HEK293 (cell line): ENCODE results near the gene CLEC16A.

ENCODE experiments used
- CTCF ChIA-PET: fragments of 350-600 bp; formaldehyde crosslinking; extraction: SDS; loops from one replicate; lab custom pipeline; 2021; ENCODE audit warnings: antibody characterized with exemption; lab: Yijun Ruan, JAX
- POLR2A ChIA-PET: fragments of 300-600 bp; formaldehyde crosslinking; extraction: SDS; loops from one replicate; lab custom pipeline; 2020; ENCODE audit warnings: antibody characterized with exemption, inconsistent platforms; lab: Yijun Ruan, JAX
- H3K27ac ChIP-seq: fragments of 200-500 bp; sonication (Bioruptor generic); 2 replicates; pipeline ENCODE4 v1.5.1; 2014; ENCODE audit warnings: low read depth, low read length, control low read depth, inconsistent platforms; ENCODE audit errors: extremely low read depth
- H3K36me3 ChIP-seq, 2 experiments: fragments of 200-500 bp in 1 of 2; sonication (Bioruptor generic) in 1 of 2; 1 replicate in 1 of 2; 2 replicates in 1 of 2; pipeline ENCODE4 v1.5.1; 2014 to 2017; ENCODE audit warnings: inconsistent platforms in 2 of 2, low read length in 2 of 2; ENCODE audit not compliant: control insufficient read depth in 2 of 2, insufficient read depth in 1 of 2
- H3K4me1 ChIP-seq: fragments of 200-500 bp; sonication (Bioruptor generic); 2 replicates; pipeline ENCODE4 v1.5.1; 2014; ENCODE audit warnings: mild to moderate bottlenecking, low read length, inconsistent platforms; ENCODE audit not compliant: control insufficient read depth, insufficient read depth
- H3K4me3 ChIP-seq: 2 replicates; pipeline ENCODE4 v1.5.1; 2011; ENCODE audit warnings: low read depth, mild to moderate bottlenecking, control low read depth, low read length, moderate library complexity
- H3K9me3 ChIP-seq: fragments of 200-500 bp; sonication (Bioruptor generic); 2 replicates; pipeline ENCODE4 v1.5.1; 2014; ENCODE audit warnings: low read depth, low read length, inconsistent platforms; ENCODE audit not compliant: control insufficient read depth, insufficient read depth
- BCL11B ChIP-seq: fragments of 450-650 bp; formaldehyde crosslinking; IDR thresholded peaks from 2 replicates; pipeline ENCODE4 v1.5.1; 2016; ENCODE audit warnings: low read depth, missing biosample characterization, missing genetic modification characterization
- GLIS1 ChIP-seq: fragments of 450-650 bp; formaldehyde crosslinking; IDR thresholded peaks from 2 replicates; pipeline ENCODE4 v1.5.1; 2016; ENCODE audit warnings: missing biosample characterization, missing genetic modification characterization
- OVOL3 ChIP-seq: fragments of 450-650 bp; formaldehyde crosslinking; IDR thresholded peaks from 2 replicates; pipeline ENCODE4 v1.5.1; 2016; ENCODE audit warnings: missing biosample characterization, missing genetic modification characterization
- SETDB1 ChIP-seq: IDR thresholded peaks from one replicate; pipeline ENCODE4 v1.6.1; 2017; ENCODE audit warnings: mild to moderate bottlenecking, low read length, moderate library complexity, mixed read lengths; ENCODE audit not compliant: insufficient read length
- ZIC2 ChIP-seq: fragments of 450-650 bp; formaldehyde crosslinking; IDR thresholded peaks from 2 replicates; pipeline ENCODE4 v1.5.1; 2016; ENCODE audit warnings: missing biosample characterization, missing genetic modification characterization
- ZNF133 ChIP-seq: fragments of 450-650 bp; formaldehyde crosslinking; IDR thresholded peaks from 2 replicates; pipeline ENCODE4 v1.5.1; 2016; ENCODE audit warnings: missing biosample characterization, missing genetic modification characterization
- ZNF174 ChIP-seq: fragments of 450-650 bp; formaldehyde crosslinking; IDR thresholded peaks from 2 replicates; pipeline ENCODE4 v1.5.0; 2017; ENCODE audit warnings: missing biosample characterization, mild to moderate bottlenecking, missing genetic modification characterization
- ZNF202 ChIP-seq: fragments of 450-650 bp; formaldehyde crosslinking; IDR thresholded peaks from 2 replicates; pipeline ENCODE4 v1.5.1; 2016; ENCODE audit warnings: missing biosample characterization, missing genetic modification characterization, borderline replicate concordance
- ZNF510 ChIP-seq: fragments of 450-650 bp; formaldehyde crosslinking; IDR thresholded peaks from 2 replicates; pipeline ENCODE4 v1.5.1; 2018; ENCODE audit warnings: mild to moderate bottlenecking, missing genetic modification characterization, missing biosample characterization; ENCODE audit not compliant: insufficient replicate concordance
- ZNF544 ChIP-seq: fragments of 450-650 bp; formaldehyde crosslinking; IDR thresholded peaks from 2 replicates; pipeline ENCODE4 v1.5.0; 2017; ENCODE audit warnings: missing biosample characterization, missing genetic modification characterization
- ZNF561 ChIP-seq: fragments of 450-650 bp; IDR thresholded peaks from 2 replicates; pipeline ENCODE4 v1.5.1; 2018; ENCODE audit warnings: missing biosample characterization, missing genetic modification characterization, borderline replicate concordance
- ZNF580 ChIP-seq: fragments of 450-650 bp; formaldehyde crosslinking; IDR thresholded peaks from 2 replicates; pipeline ENCODE4 v1.5.1; 2016; ENCODE audit warnings: missing biosample characterization, missing genetic modification characterization
- ZNF629 ChIP-seq: fragments of 450-650 bp; formaldehyde crosslinking; IDR thresholded peaks from 2 replicates; pipeline ENCODE4 v1.5.1; 2017; ENCODE audit warnings: missing biosample characterization, missing genetic modification characterization
- ZNF707 ChIP-seq: fragments of 450-650 bp; formaldehyde crosslinking; IDR thresholded peaks from 2 replicates; pipeline ENCODE4 v1.5.1; 2016; ENCODE audit warnings: missing biosample characterization, missing genetic modification characterization
- ZNF747 ChIP-seq: fragments of 450-650 bp; formaldehyde crosslinking; IDR thresholded peaks from 2 replicates; pipeline ENCODE4 v1.5.1; 2016; ENCODE audit warnings: missing biosample characterization, missing genetic modification characterization
- TF ChIP-seq, protein P1 (sequence below): fragments of 450-650 bp; formaldehyde crosslinking; IDR thresholded peaks from 2 replicates; pipeline ENCODE4 v1.5.1; 2016; ENCODE audit warnings: missing biosample characterization, missing genetic modification characterization
- TF ChIP-seq, protein P2 (sequence below): fragments of 450-650 bp; formaldehyde crosslinking; IDR thresholded peaks from 2 replicates; pipeline ENCODE4 v1.5.1; 2017; ENCODE audit warnings: missing biosample characterization, mild to moderate bottlenecking, missing genetic modification characterization, moderate library complexity

CLEC16A gene

DNA sequence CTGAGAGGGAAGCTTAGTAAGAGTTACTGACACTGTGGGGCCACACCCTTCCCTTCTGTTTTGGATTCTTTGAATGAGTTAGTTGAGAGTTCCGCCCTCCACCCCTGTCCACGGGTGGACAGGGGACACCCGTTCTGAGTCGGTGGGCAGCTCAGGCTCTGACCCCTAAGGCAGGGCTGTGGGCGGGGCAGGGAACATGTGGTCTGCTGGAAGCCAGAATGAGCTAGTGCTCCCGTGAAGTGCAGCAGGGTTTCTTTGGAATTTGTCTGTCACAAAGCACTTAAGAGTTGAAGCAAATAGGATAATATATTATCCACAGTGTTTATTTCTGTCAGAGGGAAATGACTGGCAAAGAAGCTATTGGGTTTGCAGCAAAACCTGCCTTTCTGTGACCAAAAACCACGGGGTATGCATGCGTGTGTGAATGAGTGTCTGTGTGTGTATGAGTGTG, 90.1 kb downstream of the CLEC16A start:
- peaks cover 0 to 27% of the 10 kb centered on the region in 2 experiments; a peak in 1 of 3 replicates for H3K36me3 ChIP-seq
- H3K9me3 ChIP-seq, result no peaks in the 10 kb centered on the region
- no peak for TF ChIP-seq ZNF629
- TF ChIP-seq, protein P1, sequence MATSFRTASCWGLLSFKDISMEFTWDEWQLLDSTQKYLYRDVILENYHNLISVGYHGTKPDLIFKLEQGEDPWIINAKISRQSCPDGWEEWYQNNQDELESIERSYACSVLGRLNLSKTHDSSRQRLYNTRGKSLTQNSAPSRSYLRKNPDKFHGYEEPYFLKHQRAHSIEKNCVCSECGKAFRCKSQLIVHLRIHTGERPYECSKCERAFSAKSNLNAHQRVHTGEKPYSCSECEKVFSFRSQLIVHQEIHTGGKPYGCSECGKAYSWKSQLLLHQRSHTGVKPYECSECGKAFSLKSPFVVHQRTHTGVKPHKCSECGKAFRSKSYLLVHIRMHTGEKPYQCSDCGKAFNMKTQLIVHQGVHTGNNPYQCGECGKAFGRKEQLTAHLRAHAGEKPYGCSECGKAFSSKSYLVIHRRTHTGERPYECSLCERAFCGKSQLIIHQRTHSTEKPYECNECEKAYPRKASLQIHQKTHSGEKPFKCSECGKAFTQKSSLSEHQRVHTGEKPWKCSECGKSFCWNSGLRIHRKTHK (tag by site-specific recombination), result no peak
- H3K4me3 ChIP-seq, result no peak overlapping the region
- ChIA-PET CTCF (interaction anchor here (0.8 kb wide), 1 partner anchor 14 kb away, joined by 4 read pairs; no protein-coding TSS in a partner anchor), POLR2A (no interaction called here)
- H3K27ac ChIP-seq, result no peak overlapping the region
- no peaks in the 10 kb centered on the region; the same call in 1 of the 2 replicates for H3K4me1 ChIP-seq

- H3K4me3 ChIP-seq, result no peak overlapping the region
- ChIA-PET POLR2A (no interaction called here), CTCF (no interaction called here)
- peaks cover 0 to 32% of the 10 kb centered on the region in 2 experiments; a peak in 1 of 3 replicates for H3K36me3 ChIP-seq
- H3K4me1 ChIP-seq, result no peaks in the 10 kb centered on the region; the same call in 1 of the 2 replicates
- H3K27ac ChIP-seq, result no peak overlapping the region
- H3K9me3 ChIP-seq, result no peaks in the 10 kb centered on the region
- TF ChIP-seq ZNF133 (tag by site-specific recombination) (peak; percentile 89), ZNF174 (tag by site-specific recombination) (no peak)
- TF ChIP-seq, protein P2, sequence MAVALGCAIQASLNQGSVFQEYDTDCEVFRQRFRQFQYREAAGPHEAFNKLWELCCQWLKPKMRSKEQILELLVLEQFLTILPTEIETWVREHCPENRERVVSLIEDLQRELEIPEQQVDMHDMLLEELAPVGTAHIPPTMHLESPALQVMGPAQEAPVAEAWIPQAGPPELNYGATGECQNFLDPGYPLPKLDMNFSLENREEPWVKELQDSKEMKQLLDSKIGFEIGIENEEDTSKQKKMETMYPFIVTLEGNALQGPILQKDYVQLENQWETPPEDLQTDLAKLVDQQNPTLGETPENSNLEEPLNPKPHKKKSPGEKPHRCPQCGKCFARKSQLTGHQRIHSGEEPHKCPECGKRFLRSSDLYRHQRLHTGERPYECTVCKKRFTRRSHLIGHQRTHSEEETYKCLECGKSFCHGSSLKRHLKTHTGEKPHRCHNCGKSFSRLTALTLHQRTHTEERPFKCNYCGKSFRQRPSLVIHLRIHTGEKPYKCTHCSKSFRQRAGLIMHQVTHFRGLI (tag by site-specific recombination), result peak; percentile 53; the same call in 1 of the 2 replicates
These were observed 90.7 kb downstream of the CLEC16A start for GRCh38 chr16:11035096-11035495.

- no peaks in the 10 kb centered on the region; the same call in 1 of the 2 replicates for H3K4me1 ChIP-seq
- no peak for TF ChIP-seq ZNF561 (tag by site-specific recombination)
- peak; percentile 21; the same call in 1 of the 2 replicates for TF ChIP-seq ZIC2
- TF ChIP-seq ZNF707 (tag by site-specific recombination), result no peak
- no peak for TF ChIP-seq ZNF544 (tag by site-specific recombination)
- TF ChIP-seq OVOL3 (tag by site-specific recombination), result no peak
- TF ChIP-seq GLIS1, result peak; percentile 80
- no peak for TF ChIP-seq BCL11B (tag by site-specific recombination)
- H3K9me3 ChIP-seq, result no peaks in the 10 kb centered on the region
- ChIA-PET CTCF (no interaction called here), POLR2A (interaction anchor here (0.6 kb wide), 2 partner anchors 283 to 748 kb away, joined by 3 to 4 read pairs; no protein-coding TSS in a partner anchor)
- H3K36me3 ChIP-seq, result peaks cover 0 to 35% of the 10 kb centered on the region in 2 experiments; a peak in 1 of 3 replicates
- no peak overlapping the region for H3K4me3 ChIP-seq
- no peak overlapping the region for H3K27ac ChIP-seq
These were observed 91.7 kb downstream of the CLEC16A start for GRCh38 chr16:11036040-11036439.

GRCh38 chr16:11036868-11037410, 92.6 kb downstream of the CLEC16A start:
- CTCF ChIA-PET, result interaction anchor here (0.5 to 0.6 kb wide), 2 partner anchors 223 to 500 kb away, joined by 3 to 4 read pairs; no protein-coding TSS in a partner anchor
- H3K36me3 ChIP-seq, result peaks cover 0 to 41% of the 10 kb centered on the region in 2 experiments; a peak in 1 of 3 replicates
- H3K9me3 ChIP-seq, result no peaks in the 10 kb centered on the region
- H3K4me3 ChIP-seq, result no peak overlapping the region
- H3K4me1 ChIP-seq, result no peaks in the 10 kb centered on the region; the same call in 1 of the 2 replicates
- no peak for TF ChIP-seq ZNF202 (tag by site-specific recombination)
- TF ChIP-seq ZNF747 (tag by site-specific recombination), result no peak
- TF ChIP-seq ZNF510, result no peak
- no peak for TF ChIP-seq SETDB1
- no peak for TF ChIP-seq ZNF561 (tag by site-specific recombination)
- no peak for TF ChIP-seq ZNF580
- POLR2A ChIA-PET, result no interaction called here
- no peak overlapping the region for H3K27ac ChIP-seq
